HG03469 (cell line): Measurements from ENCODE around the gene CUBN.
"Not testable (repeated sequence)": the region's sequence is repeated elsewhere in the genome, so short reads cannot be mapped to it uniquely, and the experiment has no call there.

Experiments used
- ATAC-seq: cut with Tn5 transposase; IDR thresholded peaks from one replicate; pipeline ENCODE4 v1.9.1; 2021; ENCODE audit warnings: mild to moderate bottlenecking, moderate library complexity, moderate number of reproducible peaks; ENCODE audit not compliant: unreplicated experiment

CUBN gene

DNA sequence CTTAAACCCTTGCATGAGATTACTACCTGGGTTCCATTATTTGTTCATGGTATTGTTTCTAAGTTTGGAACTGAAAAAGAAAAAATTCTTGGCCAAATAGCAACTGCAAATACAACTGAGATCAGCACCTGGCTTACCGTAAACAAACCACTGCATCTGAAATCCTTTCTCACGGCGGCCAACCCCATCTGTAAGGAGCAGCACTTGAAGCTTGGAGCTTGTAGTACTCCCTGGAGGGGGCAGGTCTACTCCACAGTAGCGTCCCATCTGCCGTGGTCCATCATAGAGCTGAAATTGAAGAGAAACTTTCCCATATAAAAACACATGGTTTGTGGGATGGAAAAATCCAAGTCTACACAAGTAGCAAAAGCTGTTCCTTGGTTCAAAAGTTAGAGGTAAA, 109.9 kb downstream of the CUBN start:
- no peak for ATAC-seq

- not testable (repeated sequence) for ATAC-seq
These were observed 116.3 kb downstream of the CUBN start for GRCh38 chr10:17013131-17013983.

GRCh38 chr10:17012731-17013130, 116.9 kb downstream of the CUBN start:
- not testable (repeated sequence) for ATAC-seq

- no peak for ATAC-seq
These were observed 119.1 kb downstream of the CUBN start for GRCh38 chr10:17010363-17011145.

GRCh38 chr10:17009212-17009700, 120.4 kb downstream of the CUBN start:
- ATAC-seq: no peak

DNA sequence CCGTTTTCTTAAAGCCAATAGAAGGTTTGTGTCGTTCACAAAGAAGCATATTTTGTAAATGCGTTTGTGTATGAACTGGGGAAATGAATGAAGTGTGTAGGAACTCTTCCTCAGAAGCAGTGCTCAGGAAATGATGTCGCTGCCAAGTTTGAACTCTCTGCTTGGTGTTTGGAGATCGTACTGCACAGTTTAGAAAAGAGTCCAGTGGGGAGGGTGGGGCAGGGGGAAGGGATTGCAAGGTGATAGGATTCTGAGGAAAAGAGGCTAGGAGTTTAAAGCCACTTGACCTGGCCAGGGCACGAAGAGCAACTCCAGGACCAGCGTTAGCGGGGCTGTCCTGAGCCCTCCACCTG, 122.2 kb downstream of the CUBN start:
- ATAC-seq: no peak

DNA sequence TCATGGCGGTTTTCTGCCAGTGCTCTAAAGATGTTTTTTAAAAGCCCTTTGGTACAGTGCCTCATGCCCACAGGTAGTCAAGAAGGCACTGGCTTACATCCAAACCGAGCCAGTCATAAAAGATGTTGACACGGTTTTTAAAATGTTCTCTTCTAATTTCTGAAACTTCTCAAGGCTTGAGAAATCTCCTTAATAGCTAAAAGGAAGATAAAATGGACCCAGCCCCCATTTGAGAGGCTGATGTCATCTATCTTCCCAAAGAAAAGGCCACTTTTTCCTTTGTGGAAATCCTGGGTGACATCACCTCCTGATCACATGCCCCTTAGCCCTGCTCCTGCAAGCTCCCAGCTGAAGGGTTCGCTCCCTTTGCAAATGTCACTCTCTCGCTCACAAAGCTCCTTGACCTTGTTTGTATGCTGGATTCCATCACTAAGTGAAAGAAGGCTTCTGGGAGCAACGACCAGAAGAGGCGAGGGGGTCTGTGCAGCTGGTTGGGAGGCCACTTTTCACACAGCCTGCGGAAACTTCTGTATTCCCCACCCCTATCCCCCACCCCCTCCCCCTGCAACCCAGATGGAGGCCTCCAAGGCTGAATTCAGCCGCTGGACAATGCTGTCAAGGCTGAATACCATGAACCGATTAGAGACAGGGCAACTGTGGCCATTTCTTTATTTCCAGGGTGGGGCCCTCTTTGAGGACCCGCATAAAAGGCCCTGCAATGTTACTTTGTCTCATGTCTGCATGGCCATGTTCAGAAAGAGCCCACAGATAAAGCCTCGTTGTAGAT, 122.8 kb downstream of the CUBN start:
- ATAC-seq: no peak

DNA sequence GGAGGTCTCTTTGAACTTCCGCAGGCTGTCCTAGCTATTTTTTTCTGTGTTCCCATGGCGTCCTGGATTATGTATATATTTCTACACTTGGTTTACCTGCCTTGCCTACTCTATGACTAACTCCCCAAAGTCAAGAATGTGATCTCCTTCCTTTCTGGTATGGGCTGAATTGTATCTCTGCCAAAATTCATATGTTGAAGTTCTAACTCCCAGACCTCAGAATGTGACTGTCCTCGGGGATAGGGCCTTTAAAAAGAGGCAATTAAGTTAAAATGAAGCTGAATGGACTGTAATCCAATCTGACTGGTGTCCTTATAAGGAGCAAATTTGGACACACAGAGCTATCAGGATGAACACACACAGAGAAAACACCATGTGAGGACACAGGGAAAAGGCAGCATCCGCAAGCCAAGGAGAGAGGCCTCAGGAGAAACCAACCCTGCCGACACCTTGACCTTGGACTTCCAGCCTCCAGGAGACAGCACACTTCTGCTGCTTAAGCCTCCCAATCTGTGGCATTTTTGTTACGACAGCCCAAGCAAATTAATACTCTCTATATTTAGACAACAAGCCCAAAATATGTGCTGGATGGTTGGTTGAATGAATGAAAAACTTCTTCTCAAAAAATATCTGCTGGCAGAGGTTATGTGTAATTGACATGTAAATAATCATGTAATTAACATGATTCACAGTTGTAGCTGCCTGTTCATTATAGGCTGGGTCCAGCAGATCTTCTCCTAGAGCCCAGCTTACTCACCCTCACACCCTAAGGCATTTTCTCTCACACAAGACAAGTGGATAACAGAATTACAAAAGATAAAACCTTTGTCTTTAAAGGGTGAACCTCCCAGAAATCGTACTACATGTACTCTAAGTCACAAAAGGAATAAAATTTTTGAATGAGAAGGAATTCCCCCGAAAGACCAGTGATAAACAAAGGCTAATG, 123.7 kb downstream of the CUBN start:
- no peak for ATAC-seq

- no peak for ATAC-seq
These were observed 124.7 kb downstream of the CUBN start for GRCh38 chr10:17004801-17005380.

DNA sequence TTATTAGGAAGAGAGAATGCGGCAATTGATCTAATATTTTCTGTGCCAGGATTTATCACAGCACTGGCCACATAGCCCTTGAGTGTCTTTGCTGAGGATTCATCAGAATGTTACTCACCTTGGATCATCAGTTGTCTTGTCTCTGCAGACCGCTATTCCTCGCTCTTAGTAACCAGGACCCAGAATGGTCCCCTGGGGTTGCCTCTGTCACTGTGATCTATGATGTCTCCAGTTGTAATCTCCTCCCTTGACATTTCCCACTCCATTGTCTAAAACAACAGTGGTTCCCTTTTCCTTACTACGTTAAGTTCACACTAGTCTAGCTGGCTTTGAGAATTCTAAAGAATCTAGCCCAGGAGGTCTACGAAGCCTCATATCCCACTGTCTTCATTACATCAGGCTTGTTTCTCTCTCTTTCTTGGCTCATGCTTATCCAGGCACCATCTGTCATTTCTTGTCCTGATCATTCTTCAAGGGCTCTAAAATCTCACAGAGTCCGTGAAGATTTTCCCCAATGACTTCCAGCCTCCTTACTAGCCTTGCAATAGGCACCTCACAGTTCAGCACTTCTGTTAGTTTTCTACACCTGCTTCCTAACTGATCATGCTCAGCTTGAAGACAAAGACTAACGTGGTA, 125.8 kb downstream of the CUBN start:
- ATAC-seq: no peak

DNA sequence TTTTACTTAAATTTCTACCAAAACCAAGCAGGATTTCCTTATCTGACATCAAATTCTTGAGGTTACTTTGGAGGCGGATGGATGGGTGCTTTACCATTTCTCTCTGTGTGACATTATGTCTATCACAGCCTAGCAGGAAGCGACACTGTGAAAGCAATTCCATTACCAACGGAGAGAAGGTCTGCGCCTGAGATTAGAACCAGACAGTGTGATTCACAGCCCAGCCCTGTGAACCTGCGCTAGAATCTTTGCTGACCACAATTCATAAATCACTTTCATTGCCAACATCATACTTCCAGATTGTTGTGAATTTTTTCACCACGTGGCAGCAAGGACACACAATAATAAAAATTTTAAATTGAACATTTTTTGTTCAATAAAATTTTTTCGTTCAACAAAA, 126.5 kb downstream of the CUBN start:
- no peak for ATAC-seq

- peak; percentile 45 for ATAC-seq
These were observed 127.5 kb downstream of the CUBN start for GRCh38 chr10:17001961-17002749.

- ATAC-seq: no peak
These were observed 128.3 kb downstream of the CUBN start for GRCh38 chr10:17001297-17001744.

GRCh38 chr10:16999665-17000451, 129.8 kb downstream of the CUBN start:
- ATAC-seq: no peak

- ATAC-seq: no peak
These were observed 133.1 kb downstream of the CUBN start for GRCh38 chr10:16996530-16996964.

GRCh38 chr10:16995867-16996529, 133.6 kb downstream of the CUBN start:
- no peak for ATAC-seq

GRCh38 chr10:16993186-16993585, 136.4 kb downstream of the CUBN start:
- no peak for ATAC-seq
